RWPE1 (cell line): ENCODE results near the gene DMGDH.

Source experiments
- CTCF ChIA-PET: fragments of 350-600 bp; sonication (Branson Sonifier 250); formaldehyde crosslinking; extraction: SDS; loops from one replicate; lab custom pipeline; 2021; lab: Yijun Ruan, JAX
- POLR2A ChIA-PET: fragments of 400-600 bp; formaldehyde crosslinking; extraction: SDS; loops from one replicate; lab custom pipeline; 2020; ENCODE audit warnings: antibody characterized with exemption; ENCODE audit not compliant: low non-redundant PET; lab: Yijun Ruan, JAX
- DNase-seq: peaks from one replicate; pipeline ENCODE4 v3.0.0; 2012; ENCODE audit warnings: low spot score
- H3K27ac ChIP-seq: fragments of 450-650 bp; 2 replicates; pipeline ENCODE4 v1.5.1; 2017
- TF ChIP-seq, protein P1 (sequence below): fragments of 450-650 bp; conservative IDR thresholded peaks from 2 replicates; pipeline ENCODE4 v1.5.1; 2017; ENCODE audit warnings: low read depth, mild to moderate bottlenecking

DMGDH gene

GRCh38 chr5:79036769-79037168, 32.7 kb downstream of the DMGDH start:
- ChIA-PET CTCF (interaction anchor here (0.6 to 0.7 kb wide), 3 partner anchors 12 to 454 kb away, joined by 3 read pairs; no protein-coding TSS in a partner anchor), POLR2A (no interaction called here)
- TF ChIP-seq, protein P1, sequence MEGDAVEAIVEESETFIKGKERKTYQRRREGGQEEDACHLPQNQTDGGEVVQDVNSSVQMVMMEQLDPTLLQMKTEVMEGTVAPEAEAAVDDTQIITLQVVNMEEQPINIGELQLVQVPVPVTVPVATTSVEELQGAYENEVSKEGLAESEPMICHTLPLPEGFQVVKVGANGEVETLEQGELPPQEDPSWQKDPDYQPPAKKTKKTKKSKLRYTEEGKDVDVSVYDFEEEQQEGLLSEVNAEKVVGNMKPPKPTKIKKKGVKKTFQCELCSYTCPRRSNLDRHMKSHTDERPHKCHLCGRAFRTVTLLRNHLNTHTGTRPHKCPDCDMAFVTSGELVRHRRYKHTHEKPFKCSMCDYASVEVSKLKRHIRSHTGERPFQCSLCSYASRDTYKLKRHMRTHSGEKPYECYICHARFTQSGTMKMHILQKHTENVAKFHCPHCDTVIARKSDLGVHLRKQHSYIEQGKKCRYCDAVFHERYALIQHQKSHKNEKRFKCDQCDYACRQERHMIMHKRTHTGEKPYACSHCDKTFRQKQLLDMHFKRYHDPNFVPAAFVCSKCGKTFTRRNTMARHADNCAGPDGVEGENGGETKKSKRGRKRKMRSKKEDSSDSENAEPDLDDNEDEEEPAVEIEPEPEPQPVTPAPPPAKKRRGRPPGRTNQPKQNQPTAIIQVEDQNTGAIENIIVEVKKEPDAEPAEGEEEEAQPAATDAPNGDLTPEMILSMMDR, result no peak
- no peak for DNase-seq
- no peak overlapping the region for H3K27ac ChIP-seq

- CTCF ChIA-PET, result interaction anchor here (0.9 to 3.2 kb wide), 2 partner anchors 10 to 25 kb away, joined by 3 to 20 read pairs; no protein-coding TSS in a partner anchor
- TF ChIP-seq, protein P1, result no peak
- no peak overlapping the region for H3K27ac ChIP-seq
- POLR2A ChIA-PET, result no interaction called here
- DNase-seq, result no peak
These were observed 34.2 kb downstream of the DMGDH start for GRCh38 chr5:79035237-79035636.

DNA sequence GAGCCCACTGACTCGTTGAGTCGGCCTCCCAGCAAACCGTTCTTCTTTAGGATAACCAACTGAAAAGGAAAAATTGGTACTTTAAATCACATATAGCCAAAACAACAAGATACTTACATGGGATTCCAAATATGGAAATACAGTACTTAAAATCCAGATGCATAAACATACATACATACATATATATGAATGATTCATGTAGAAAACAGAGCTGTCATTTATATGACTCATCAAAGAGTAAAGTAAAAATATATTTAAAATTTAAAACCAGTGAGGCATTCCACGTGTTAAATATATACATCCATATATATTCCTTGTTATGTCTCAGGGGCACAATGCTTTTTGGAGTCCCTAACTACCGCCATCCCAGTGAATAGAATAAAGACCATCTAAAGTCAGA, 36.7 kb downstream of the DMGDH start:
- ChIA-PET POLR2A (no interaction called here), CTCF (interaction anchor here (1.3 to 3.2 kb wide), 2 partner anchors 8 to 12 kb away, joined by 3 to 20 read pairs; no protein-coding TSS in a partner anchor)
- H3K27ac ChIP-seq, result no peak overlapping the region
- no peak for DNase-seq
- TF ChIP-seq, protein P1, result no peak

DNA sequence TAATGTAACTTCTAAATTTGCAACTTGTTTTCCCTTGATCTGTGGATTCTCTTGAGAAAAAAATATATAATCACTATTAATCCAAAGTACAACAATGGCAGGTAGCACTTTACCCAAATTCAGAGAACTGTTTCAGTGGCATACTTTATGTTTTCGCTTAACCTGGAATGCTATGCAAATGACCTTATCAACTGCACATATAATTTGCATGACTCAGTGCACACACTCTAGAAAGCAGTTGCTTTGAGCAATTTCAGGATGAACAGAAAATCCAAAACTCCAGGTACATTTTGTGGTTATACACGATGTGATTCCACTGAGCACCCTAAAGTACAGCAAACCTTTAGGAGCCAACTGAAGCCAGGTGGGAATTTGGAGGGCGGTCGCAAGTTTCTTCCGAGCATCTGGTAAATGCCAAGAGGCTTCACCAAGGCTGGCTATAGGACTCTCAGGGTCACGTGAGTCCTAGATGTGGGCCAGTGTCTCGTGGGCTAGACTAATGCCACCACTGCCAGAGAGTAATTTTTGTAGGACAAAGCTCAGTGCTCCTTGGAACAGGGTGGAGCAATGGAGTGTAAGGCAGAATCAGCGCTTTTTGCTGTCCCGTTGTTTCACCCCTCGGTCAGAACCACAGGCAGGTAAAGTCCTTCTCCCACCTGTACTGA, 37.3 kb downstream of the DMGDH start:
- no peak for DNase-seq
- H3K27ac ChIP-seq, result no peak overlapping the region
- ChIA-PET POLR2A (no interaction called here), CTCF (interaction anchor here (1.3 kb wide), 1 partner anchor 11 kb away, joined by 3 read pairs; no protein-coding TSS in a partner anchor)
- TF ChIP-seq, protein P1, result no peak

DNA sequence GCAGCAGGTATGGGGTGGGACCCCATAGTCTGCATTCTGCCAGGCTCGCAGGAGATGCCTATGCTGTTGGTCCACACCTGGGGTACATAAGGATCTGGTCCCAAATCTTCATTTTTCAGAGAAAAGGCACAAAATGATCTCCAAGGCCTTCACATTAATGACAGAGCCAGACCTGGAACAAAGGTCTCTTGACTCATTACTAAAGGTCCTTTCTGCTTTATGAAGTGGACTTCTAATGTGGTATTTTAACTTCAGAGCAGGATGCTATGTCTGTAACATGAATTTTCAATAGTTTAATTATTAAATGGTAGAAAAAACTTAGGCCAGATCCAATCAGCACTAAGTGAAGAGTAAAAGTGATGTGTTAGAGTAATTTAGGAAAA, 38.0 kb downstream of the DMGDH start:
- DNase-seq, result no peak
- ChIA-PET POLR2A (no interaction called here), CTCF (no interaction called here)
- TF ChIP-seq, protein P1, result no peak
- H3K27ac ChIP-seq, result no peak overlapping the region

GRCh38 chr5:79030663-79031484, 38.6 kb downstream of the DMGDH start:
- CTCF ChIA-PET, result interaction anchor here (0.7 kb wide), 2 partner anchors 144 to 169 kb away, joined by 3 to 6 read pairs; no protein-coding TSS in a partner anchor

More at GRCh38 chr5:79030663-79031484, 38.6 kb downstream of the DMGDH start:
- H3K27ac ChIP-seq, result no peak overlapping the region
- TF ChIP-seq, protein P1, result no peak
- no peak for DNase-seq
- POLR2A ChIA-PET, result no interaction called here
